ENCODE results near the gene SMO.
"Not testable (repeated sequence)": the region's sequence is repeated elsewhere in the genome, so short reads cannot be mapped to it uniquely, and the experiment has no call there.

The SMO gene

GRCh38 chr7:129169686-129170440, 18.6 kb upstream of the SMO start:
- DNase-seq: no peak

DNA sequence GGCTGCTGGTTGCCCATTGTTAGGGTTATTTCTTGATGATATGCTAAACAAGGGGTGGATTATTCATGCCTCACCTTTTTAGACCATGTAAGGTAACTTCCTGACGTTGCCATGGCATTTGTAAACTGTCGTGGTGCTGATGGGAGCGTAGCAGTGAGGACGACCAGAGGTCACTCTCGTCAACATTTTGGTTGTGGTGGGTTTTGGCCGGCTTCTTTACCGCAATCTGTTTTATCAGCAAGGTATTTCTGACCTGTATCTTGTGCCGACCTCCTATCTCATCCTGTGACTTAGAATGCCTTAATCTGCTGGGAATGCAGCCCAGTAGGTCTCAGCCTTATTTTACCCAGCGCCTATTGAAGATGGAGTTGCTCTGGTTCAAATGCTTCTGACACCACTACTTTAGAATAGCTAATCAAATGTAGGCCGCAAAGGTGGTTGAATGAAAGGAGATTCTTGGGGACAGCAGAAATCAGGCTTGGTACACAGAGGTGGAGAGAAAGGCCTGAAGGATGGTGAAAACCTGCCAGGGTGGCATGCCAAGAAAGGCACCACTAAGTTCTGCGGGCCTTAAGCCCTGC, 17.9 kb upstream of the SMO start:
- DNase-seq: no peak

GRCh38 chr7:129173861-129174260, 14.6 kb upstream of the SMO start:
- not testable (repeated sequence) for DNase-seq

- DNase-seq: no peak
These were observed 11.3 kb upstream of the SMO start for GRCh38 chr7:129176916-129177710.

GRCh38 chr7:129184981-129185670, 3.3 kb upstream of the SMO start:
- no peak for DNase-seq

DNA sequence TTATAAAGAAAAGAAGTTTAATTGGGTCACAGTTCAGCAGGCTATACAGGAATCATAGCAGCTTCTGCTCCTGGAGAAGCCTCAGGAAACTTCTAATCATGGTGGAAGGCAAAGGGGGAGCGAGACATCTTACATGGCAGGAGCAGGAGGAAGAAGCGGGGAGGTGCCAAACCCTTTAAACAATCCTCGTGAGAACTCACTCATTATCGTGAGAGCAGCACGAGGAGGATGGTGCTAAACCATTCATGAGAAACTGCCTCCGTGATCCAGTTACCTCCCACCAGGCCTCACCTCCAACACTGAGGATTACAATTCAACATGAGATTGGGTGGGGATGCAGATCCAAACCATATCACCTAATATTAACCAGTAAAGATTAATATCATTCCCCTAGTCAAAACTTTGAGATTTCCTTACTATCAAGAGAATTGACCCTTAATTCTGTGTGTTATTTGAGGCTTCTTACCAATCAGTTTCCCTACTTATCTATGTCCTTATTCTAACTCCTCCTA, 1.6 kb upstream of the SMO start:
- DNase-seq: no peak

DNA sequence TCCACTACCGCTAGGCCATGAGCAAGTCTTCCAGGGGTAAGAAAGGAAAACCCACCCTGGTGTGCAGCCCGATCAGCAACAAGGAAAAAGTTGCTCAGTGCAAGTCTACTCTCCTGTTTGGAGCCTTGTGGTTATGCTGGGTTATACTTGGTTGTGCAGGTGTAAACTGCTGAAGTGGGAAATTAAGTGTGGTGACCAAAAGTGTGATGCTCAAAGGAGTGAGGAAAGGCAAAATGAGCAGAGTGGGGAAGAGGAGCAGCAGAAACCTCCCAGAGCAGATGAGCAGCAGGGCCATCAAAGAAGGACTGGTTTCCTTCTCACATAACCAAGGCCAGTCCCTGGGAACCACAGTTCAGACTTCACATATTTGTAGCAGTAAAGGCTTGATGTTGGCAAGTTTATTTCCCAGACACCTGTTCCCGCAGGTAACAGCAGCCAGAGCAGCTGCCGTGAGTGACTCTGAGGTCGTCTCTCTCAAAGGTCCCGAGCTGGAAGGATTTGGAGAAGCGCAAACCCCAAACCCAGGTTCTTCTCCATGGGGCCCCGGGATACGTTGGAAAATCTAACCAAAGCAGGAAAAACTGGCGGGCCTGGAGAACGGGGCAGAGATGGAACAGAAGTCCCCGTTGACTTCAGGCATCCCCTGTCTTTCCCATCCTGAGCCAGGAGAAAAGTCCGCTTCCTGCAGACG, 607 bp upstream of the SMO start:
- DNase-seq: no peak

GRCh38 chr7:129188892-129189660, 643 bp downstream of the SMO start:
- no peak for DNase-seq

DNA sequence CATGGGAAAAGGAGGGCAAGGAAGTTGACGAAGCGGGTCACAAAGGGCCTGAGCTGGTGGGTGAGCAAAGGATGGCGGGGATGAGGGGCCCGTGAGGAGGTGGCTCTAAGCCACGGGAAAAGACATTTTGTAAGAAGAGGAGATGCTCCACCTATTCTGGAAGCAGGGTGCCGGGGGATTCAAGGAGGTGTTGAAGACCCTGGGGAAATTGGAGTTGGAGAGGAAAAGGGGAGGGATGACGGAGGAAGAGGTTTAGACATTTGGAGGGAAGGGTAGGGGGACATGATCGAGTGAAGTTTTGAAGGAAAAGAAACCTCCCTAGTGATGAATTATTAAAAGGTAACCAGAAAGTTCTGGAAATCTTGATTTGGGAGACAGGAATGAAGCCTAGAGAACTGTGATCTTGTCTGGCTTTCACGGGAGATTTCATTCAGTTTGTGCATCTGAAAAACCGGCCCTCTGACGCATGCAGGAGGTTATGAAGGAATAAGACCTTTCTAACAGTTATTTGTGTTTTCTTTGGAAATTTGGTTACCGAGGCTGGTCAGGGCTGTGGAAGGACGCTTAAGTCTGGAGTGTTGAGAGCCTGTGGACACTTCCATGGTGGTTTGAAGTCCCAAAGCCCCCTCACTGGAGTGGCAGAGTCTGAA, 1.4 kb downstream of the SMO start:
- no peak for DNase-seq

- no peak for DNase-seq
These were observed 2.8 kb downstream of the SMO start for GRCh38 chr7:129191272-129191671.

- no peak for DNase-seq
These were observed 5.5 kb downstream of the SMO start for GRCh38 chr7:129193892-129194291.

DNA sequence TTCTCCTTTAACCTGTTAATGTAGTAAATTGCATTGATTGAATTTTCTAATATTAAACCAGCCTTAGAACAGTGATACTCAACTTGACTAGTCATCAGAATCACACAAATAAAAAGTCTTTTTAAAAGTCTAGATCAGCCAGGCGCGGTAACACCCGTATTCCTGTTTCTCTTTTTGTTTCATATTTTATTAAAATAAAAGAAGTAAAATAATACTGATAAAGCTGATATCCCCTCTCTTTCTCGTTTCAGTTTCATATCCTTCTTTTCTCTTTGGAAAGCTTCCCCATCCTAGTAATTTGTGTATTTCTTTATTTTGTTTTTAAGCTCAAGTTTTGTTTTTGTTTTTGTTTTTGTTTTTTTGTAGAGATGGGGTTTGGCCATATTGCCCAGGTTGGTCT, 9.3 kb downstream of the SMO start:
- no peak for DNase-seq

- DNase-seq: no peak
These were observed 11.0 kb downstream of the SMO start for GRCh38 chr7:129199406-129199805.

DNA sequence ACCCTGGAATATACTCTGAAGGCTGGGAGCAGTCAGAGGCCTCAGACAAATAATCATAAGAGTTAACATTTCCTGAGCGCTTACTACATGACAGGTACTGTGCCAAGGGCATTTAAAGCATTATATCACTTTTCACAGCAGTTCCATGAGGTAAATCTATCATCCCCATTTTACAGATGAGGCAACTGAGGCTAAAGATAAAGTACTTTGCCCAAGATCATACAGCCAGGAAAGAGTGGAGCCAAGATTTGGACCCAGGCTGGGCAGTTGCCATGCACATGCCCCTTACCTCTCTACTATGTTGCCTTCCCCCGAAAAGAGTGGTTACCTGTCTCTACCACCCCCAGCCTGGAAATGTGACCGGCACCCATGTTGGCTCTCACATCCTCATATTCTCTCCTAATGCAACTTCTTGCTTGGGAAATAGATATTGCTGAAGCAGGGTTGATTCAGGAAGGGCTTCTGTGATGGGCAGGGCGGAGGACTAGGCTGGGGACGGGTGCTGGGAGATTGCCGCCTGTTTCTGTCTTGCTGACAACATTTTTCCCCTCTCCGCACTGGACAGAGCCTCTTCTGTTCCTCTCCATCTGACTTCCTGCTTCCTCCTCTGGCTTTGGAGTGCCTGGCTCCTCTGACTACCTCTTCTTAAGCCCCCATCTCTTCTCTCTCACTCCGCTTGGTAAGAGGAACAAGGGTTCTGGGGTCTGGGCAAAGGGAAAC, 13.8 kb downstream of the SMO start:
- DNase-seq: no peak

DNA sequence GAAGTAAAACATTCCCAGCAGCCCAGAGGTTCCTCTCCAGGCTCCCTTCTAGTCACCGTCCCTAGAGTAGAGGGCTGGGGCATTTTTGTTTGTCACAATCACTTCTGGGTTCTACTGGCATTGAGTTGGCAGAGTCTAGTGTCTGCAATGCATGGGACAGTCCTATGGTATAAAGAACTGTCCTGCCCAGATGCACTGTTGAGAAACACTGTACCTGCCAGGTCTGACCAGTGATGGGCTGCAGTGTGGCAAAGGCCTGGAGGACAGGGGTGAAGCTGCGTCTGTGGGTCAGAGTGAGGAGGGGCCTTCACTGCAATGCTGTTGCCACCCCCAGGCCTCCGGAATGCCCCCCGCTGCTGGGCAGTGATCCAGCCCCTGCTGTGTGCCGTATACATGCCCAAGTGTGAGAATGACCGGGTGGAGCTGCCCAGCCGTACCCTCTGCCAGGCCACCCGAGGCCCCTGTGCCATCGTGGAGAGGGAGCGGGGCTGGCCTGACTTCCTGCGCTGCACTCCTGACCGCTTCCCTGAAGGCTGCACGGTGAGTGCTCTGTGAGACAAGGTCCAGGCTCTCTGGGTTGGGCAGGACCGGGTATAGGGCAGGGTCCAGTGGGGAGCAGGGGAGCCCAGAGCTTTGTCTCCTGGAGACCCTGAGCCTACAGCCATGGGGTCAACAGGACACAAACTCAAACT, 14.8 kb downstream of the SMO start:
- no peak for DNase-seq

DNA sequence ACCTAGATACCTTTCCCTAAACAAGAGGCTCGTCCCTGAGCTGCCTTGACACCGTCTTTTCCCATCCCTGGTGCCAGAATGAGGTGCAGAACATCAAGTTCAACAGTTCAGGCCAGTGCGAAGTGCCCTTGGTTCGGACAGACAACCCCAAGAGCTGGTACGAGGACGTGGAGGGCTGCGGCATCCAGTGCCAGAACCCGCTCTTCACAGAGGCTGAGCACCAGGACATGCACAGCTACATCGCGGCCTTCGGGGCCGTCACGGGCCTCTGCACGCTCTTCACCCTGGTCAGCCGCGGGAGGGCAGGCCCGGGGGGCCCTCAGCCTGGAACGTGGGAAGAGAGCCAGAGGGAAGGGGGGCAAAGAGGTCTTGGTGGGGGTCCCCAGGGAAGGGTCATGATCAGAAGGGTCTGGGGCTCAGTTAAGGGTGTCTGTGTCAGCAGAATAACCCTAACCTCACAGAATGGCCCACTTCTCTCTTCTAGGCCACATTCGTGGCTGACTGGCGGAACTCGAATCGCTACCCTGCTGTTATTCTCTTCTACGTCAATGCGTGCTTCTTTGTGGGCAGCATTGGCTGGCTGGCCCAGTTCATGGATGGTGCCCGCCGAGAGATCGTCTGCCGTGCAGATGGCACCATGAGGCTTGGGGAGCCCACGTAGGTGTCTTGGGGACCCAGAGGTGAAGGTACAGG, 16.8 kb downstream of the SMO start:
- DNase-seq: no peak

DNA sequence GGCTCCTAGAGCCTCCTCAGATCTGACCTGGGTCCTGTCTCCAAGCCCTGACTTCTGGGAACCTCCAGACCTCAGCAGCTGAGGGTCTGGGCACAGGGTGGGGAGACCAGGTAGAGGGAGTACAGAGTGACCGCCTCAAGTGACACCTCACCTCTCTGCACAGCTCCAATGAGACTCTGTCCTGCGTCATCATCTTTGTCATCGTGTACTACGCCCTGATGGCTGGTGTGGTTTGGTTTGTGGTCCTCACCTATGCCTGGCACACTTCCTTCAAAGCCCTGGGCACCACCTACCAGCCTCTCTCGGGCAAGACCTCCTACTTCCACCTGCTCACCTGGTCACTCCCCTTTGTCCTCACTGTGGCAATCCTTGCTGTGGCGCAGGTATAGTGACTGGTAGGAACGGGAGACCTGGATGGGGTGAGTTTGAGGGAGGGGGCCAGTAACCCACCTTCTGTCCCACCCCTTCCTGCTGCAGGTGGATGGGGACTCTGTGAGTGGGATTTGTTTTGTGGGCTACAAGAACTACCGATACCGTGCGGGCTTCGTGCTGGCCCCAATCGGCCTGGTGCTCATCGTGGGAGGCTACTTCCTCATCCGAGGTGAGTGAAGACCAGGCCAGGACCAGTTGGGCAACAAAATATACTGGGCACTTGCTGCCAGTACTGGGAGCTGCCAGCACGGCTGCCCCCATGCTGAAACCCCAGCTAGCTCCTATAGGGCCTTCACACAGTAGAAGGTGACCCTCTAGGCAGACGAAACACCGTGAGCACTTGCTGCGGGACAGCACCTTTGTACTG, 17.8 kb downstream of the SMO start:
- no peak for DNase-seq

DNA sequence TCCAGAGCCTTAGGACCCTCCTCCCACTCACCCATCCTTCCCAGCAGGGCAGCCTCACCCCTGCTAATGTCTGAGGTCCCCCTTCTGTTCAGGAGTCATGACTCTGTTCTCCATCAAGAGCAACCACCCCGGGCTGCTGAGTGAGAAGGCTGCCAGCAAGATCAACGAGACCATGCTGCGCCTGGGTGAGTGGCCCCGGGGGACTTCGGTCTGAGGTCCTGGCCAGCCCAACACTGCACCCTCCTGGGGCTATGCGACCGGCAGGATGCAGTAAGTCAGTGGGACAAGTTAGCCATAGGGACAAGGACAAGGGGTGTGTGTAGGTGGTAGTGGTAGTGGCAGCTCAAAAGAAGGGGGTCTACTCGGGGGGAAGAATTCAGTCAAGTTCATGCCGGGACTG, 20.2 kb downstream of the SMO start:
- DNase-seq: no peak
